ENCODE measurements around the gene ADAMTS8. TPM values are rescaled to one million over a fixed set of nuclear protein-coding genes. Genes with fewer than 3 reads are reported as not detected.

ADAMTS8 gene
- total and polyA plus RNA-seq, 2 donors, result 0.14 to 0.37 TPM

- no peaks in the 10 kb centered on the region for H3K36me3 ChIP-seq (ENCODE audit: control insufficient read depth in 2 of 2, insufficient read depth in 2 of 2, low read length in 1 of 2)
- no peak overlapping the region for H3K4me3 ChIP-seq (ENCODE audit: low read length in 2 of 2)
- no peak overlapping the region for H3K27ac ChIP-seq (ENCODE audit: low read depth in 1 of 2, low read length in 1 of 2)
- DNase-seq (ENCODE audit: low read depth in 6 of 9, low spot score in 9 of 9), result no peak
- 93% methylated on average over 8 of the region's 8 CpGs for WGBS
- H3K4me1 ChIP-seq (ENCODE audit: control insufficient read depth in 2 of 2, insufficient read depth in 2 of 2, low read length in 2 of 2), result no peaks in the 10 kb centered on the region
- no peaks in the 10 kb centered on the region for H3K27me3 ChIP-seq (ENCODE audit: control insufficient read depth in 2 of 2, insufficient read depth in 1 of 2, low read length in 1 of 2)
- H3K9me3 ChIP-seq (ENCODE audit: control insufficient read depth in 2 of 2, insufficient read depth in 1 of 2, low read length in 1 of 2), result no peaks in the 10 kb centered on the region
These were observed 34.5 kb upstream of the ADAMTS8 start for GRCh38 chr11:130462931-130463330.

DNA sequence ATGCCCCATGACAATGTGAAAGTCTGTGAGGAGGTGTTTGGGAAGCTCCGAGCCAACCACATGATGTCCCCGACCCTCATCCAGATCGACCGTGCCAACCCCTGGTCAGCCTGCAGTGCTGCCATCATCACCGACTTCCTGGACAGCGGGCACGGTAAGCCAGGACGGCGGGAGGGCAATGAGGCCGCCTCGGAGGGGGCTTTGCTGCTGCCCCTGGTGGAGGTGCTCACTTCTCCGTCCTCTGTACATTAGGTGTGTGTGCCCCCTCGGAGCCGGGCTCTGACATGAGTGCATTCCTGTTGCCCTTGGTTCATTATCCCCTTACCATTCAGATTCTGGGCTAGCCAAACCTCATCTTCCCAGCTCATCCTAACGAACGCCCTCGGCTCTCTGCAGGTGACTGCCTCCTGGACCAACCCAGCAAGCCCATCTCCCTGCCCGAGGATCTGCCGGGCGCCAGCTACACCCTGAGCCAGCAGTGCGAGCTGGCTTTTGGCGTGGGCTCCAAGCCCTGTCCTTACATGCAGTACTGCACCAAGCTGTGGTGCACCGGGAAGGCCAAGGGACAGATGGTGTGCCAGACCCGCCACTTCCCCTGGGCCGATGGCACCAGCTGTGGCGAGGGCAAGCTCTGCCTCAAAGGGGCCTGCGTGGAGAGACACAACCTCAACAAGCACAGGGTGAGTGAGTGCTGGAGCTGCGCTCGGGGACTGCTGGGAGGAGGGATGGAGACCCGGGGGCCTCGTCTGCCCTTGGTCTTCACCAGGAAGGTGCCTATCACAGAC lies 33.9 kb upstream of the ADAMTS8 start:
- no peaks in the 10 kb centered on the region for H3K9me3 ChIP-seq (ENCODE audit: control insufficient read depth in 2 of 2, insufficient read depth in 1 of 2, low read length in 1 of 2)
- H3K4me1 ChIP-seq (ENCODE audit: control insufficient read depth in 2 of 2, insufficient read depth in 2 of 2, low read length in 2 of 2), result no peaks in the 10 kb centered on the region
- H3K4me3 ChIP-seq (ENCODE audit: low read length in 2 of 2), result no peak overlapping the region
- H3K27ac ChIP-seq (ENCODE audit: low read depth in 1 of 2, low read length in 1 of 2), result no peak overlapping the region
- H3K27me3 ChIP-seq (ENCODE audit: control insufficient read depth in 2 of 2, insufficient read depth in 1 of 2, low read length in 1 of 2), result no peaks in the 10 kb centered on the region
- DNase-seq (ENCODE audit: low read depth in 6 of 9, low spot score in 9 of 9), result no peak
- no peaks in the 10 kb centered on the region for H3K36me3 ChIP-seq (ENCODE audit: control insufficient read depth in 2 of 2, insufficient read depth in 2 of 2, low read length in 1 of 2)
- 96% methylated on average over 31 of the region's 31 CpGs for WGBS

DNA sequence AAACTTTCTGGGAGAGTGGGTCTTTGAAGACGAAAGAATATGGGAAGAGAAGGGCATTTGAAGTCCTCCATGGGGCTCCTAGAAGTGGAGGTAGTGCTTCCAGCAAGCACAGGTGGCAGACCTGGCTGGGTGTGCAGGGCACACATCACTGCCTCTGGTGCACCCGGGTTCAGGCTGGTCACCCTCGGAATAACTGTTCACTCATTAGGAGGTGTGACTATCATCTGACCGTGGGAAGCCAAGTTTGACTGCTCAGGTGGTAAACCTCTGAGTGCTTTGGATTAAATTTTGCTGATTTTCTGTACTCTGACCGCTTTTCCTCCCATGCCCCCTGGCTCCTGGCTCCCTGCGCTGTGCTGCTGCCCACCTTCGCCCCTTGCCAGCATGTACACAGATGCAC lies 31.1 kb upstream of the ADAMTS8 start:
- DNase-seq (ENCODE audit: low read depth in 6 of 9, low spot score in 9 of 9), result no peak
- H3K4me3 ChIP-seq (ENCODE audit: low read length in 2 of 2), result no peak overlapping the region
- no peaks in the 10 kb centered on the region for H3K9me3 ChIP-seq (ENCODE audit: control insufficient read depth in 2 of 2, insufficient read depth in 1 of 2, low read length in 1 of 2)
- peaks cover 0 to 3% of the 10 kb centered on the region in 2 donors for H3K4me1 ChIP-seq (ENCODE audit: control insufficient read depth in 2 of 2, insufficient read depth in 2 of 2, low read length in 2 of 2)
- no peaks in the 10 kb centered on the region for H3K36me3 ChIP-seq (ENCODE audit: control insufficient read depth in 2 of 2, insufficient read depth in 2 of 2, low read length in 1 of 2)
- 99% methylated on average over 7 of the region's 7 CpGs for whole genome bisulfite sequencing
- H3K27ac ChIP-seq (ENCODE audit: low read depth in 1 of 2, low read length in 1 of 2), result no peak overlapping the region
- H3K27me3 ChIP-seq (ENCODE audit: control insufficient read depth in 2 of 2, insufficient read depth in 1 of 2, low read length in 1 of 2), result no peaks in the 10 kb centered on the region

DNA sequence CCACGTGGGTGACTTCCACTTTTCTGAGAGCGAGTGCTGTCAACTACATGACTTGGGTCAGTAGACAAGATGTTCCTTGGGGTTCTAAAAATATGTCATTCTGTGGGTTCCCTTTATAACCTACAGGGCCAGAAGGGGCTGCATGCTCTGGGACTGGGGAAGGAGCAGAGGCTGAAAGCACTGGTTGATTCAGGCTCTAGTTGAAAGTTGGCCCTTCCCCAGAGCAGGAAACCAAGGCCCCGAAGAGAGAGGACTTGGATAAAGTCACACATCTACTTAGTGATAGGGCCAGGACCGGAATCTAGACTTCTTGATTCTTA lies 30.0 kb upstream of the ADAMTS8 start:
- 82% methylated on average over 4 of the region's 4 CpGs for WGBS
- Histone ChIP-seq H3K36me3 (ENCODE audit: control insufficient read depth in 2 of 2, insufficient read depth in 2 of 2, low read length in 1 of 2) (no peaks in the 10 kb centered on the region), H3K27ac (ENCODE audit: low read depth in 1 of 2, low read length in 1 of 2) (no peak overlapping the region), H3K4me1 (ENCODE audit: control insufficient read depth in 2 of 2, insufficient read depth in 2 of 2, low read length in 2 of 2) (peaks cover 0 to 3% of the 10 kb centered on the region in 2 donors), H3K4me3 (ENCODE audit: low read length in 2 of 2) (no peak overlapping the region), H3K9me3 (ENCODE audit: control insufficient read depth in 2 of 2, insufficient read depth in 1 of 2, low read length in 1 of 2) (no peaks in the 10 kb centered on the region), H3K27me3 (ENCODE audit: control insufficient read depth in 2 of 2, insufficient read depth in 1 of 2, low read length in 1 of 2) (no peaks in the 10 kb centered on the region)
- no peak for DNase-seq (ENCODE audit: low read depth in 6 of 9, low spot score in 9 of 9)

- no peaks in the 10 kb centered on the region for H3K36me3 ChIP-seq (ENCODE audit: control insufficient read depth in 2 of 2, insufficient read depth in 2 of 2, low read length in 1 of 2)
- no peak overlapping the region for H3K4me3 ChIP-seq (ENCODE audit: low read length in 2 of 2)
- DNase-seq (ENCODE audit: low read depth in 6 of 9, low spot score in 9 of 9), result no peak
- WGBS, result 94% methylated on average over 20 of the region's 20 CpGs
- no peaks in the 10 kb centered on the region for H3K9me3 ChIP-seq (ENCODE audit: control insufficient read depth in 2 of 2, insufficient read depth in 1 of 2, low read length in 1 of 2)
- peaks cover 0 to 2% of the 10 kb centered on the region in 2 donors for H3K27me3 ChIP-seq (ENCODE audit: control insufficient read depth in 2 of 2, insufficient read depth in 1 of 2, low read length in 1 of 2)
- peaks cover 0 to 3% of the 10 kb centered on the region in 2 donors for H3K4me1 ChIP-seq (ENCODE audit: control insufficient read depth in 2 of 2, insufficient read depth in 2 of 2, low read length in 2 of 2)
- no peak overlapping the region for H3K27ac ChIP-seq (ENCODE audit: low read depth in 1 of 2, low read length in 1 of 2)
These were observed 29.4 kb upstream of the ADAMTS8 start for GRCh38 chr11:130457623-130458409.

DNA sequence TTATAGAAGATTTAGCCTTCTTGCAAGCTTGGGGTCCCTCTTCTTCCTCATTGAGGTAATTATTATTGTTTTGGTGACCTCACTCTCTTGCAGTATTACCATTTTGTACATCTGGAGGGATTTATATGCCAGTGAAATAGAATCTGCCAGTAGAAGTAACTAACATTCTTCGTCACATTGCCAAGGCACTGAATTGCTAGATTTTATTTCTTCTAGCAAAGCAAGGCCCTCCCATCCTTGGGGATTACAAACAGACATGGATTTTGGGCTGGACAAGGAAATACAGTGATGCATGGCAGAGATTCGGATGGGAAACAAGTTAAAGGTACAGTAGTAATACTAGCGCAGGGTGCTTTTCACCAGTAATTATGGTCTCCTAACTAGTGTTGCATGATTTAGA lies 27.9 kb upstream of the ADAMTS8 start:
- Histone ChIP-seq H3K27ac (ENCODE audit: low read depth in 1 of 2, low read length in 1 of 2) (no peak overlapping the region), H3K9me3 (ENCODE audit: control insufficient read depth in 2 of 2, insufficient read depth in 1 of 2, low read length in 1 of 2) (no peaks in the 10 kb centered on the region), H3K27me3 (ENCODE audit: control insufficient read depth in 2 of 2, insufficient read depth in 1 of 2, low read length in 1 of 2) (peaks cover 0 to 10% of the 10 kb centered on the region in 2 donors), H3K4me1 (ENCODE audit: control insufficient read depth in 2 of 2, insufficient read depth in 2 of 2, low read length in 2 of 2) (peaks cover 0 to 6% of the 10 kb centered on the region in 2 donors), H3K36me3 (ENCODE audit: control insufficient read depth in 2 of 2, insufficient read depth in 2 of 2, low read length in 1 of 2) (no peaks in the 10 kb centered on the region), H3K4me3 (ENCODE audit: low read length in 2 of 2) (no peak overlapping the region)
- DNase-seq (ENCODE audit: low read depth in 6 of 9, low spot score in 9 of 9), result no peak
- 94% methylated on average over 3 of the region's 3 CpGs for WGBS

DNA sequence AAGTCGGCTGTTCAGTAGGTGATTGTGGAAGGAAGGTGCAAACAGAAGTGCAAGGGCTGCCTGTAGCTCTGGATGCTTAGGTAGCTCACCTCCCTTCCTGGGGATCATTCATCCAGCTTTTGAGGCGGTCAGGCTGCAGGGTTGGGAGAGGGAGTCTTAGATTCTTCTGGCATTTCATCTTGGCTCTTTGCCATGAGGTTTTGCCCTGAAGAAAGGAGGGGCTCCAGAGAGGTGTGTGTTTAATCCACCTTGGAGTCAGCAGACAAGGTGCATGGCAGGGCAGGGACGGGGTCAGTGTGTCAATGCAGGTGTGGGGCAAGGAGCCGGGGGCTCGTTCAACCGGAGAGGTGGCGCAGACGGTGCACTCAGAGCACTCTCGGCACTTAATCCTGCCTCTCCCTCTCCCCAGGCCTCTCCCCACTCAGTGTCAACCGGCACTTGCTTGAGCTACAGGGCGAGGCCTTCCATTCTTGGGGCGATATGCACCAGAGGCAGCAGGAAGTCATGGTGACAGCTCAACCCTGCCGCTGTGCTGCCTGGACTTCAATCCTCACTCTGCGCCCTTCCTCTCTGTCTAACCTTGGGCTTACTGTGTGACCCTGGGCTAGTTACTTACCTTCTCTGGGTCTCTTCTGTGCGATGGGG lies 27.2 kb upstream of the ADAMTS8 start:
- WGBS, result 93% methylated on average over 15 of the region's 15 CpGs
- Histone ChIP-seq H3K27ac (ENCODE audit: low read depth in 1 of 2, low read length in 1 of 2) (no peak overlapping the region), H3K4me3 (ENCODE audit: low read length in 2 of 2) (no peak overlapping the region), H3K27me3 (ENCODE audit: control insufficient read depth in 2 of 2, insufficient read depth in 1 of 2, low read length in 1 of 2) (peaks cover 5 to 16% of the 10 kb centered on the region in 2 donors), H3K4me1 (ENCODE audit: control insufficient read depth in 2 of 2, insufficient read depth in 2 of 2, low read length in 2 of 2) (peaks cover 0 to 6% of the 10 kb centered on the region in 2 donors), H3K36me3 (ENCODE audit: control insufficient read depth in 2 of 2, insufficient read depth in 2 of 2, low read length in 1 of 2) (no peaks in the 10 kb centered on the region), H3K9me3 (ENCODE audit: control insufficient read depth in 2 of 2, insufficient read depth in 1 of 2, low read length in 1 of 2) (no peaks in the 10 kb centered on the region)
- no peak for DNase-seq (ENCODE audit: low read depth in 6 of 9, low spot score in 9 of 9)

DNA sequence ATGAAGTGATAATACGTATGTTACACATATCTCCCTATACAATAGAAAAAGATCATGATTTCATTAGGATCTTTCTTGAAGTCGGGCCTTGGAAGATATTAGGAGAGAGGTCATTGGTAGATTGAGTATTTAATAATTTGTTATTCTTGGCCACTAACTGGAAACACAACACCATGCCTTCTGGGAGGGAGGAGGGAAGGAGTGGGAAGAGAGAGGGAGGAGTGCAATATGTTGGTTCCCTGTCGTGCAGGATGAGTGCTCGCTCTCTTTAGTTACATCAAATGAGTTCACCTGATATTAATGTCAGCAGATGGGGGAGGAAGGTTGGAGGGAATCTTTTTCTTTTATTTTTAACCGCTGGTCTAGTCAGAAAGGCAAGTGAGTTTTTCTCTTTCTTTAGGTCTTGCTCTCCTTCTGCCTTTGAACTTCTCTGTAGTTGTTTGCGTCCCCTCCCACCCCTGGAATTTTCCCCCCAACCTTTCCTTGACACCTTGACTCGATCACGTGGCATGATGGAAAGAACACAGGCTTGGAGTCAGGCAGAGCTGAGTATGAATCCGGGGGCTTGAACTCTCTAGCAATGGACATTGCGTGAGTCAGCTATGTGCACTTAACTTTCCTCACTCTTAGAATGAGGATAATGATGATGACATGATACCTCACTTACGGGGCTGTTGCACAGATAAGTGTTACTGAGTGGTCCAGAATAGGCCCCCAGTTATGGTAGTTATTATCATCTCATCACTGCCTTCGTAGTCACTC lies 26.3 kb upstream of the ADAMTS8 start:
- Histone ChIP-seq H3K27me3 (ENCODE audit: control insufficient read depth in 2 of 2, insufficient read depth in 1 of 2, low read length in 1 of 2) (peaks cover 15 to 25% of the 10 kb centered on the region in 2 donors), H3K36me3 (ENCODE audit: control insufficient read depth in 2 of 2, insufficient read depth in 2 of 2, low read length in 1 of 2) (no peaks in the 10 kb centered on the region), H3K4me1 (ENCODE audit: control insufficient read depth in 2 of 2, insufficient read depth in 2 of 2, low read length in 2 of 2) (peaks cover 0 to 6% of the 10 kb centered on the region in 2 donors), H3K4me3 (ENCODE audit: low read length in 2 of 2) (no peak overlapping the region), H3K27ac (ENCODE audit: low read depth in 1 of 2, low read length in 1 of 2) (no peak overlapping the region), H3K9me3 (ENCODE audit: control insufficient read depth in 2 of 2, insufficient read depth in 1 of 2, low read length in 1 of 2) (no peaks in the 10 kb centered on the region)
- 78% methylated on average over 12 of the region's 12 CpGs for WGBS
- no peak for DNase-seq (ENCODE audit: low read depth in 6 of 9, low spot score in 9 of 9)

Measured in thymus (tissue), 11 donors.